IMR-90 (cell line): ENCODE measurements around the gene CAMTA2. TPM values are rescaled to one million over a fixed set of nuclear protein-coding genes. Genes with fewer than 3 reads are reported as not detected.

ENCODE experiments used
- ATAC-seq: fragments of 200-7000 bp; cut with Tn5 transposase; 2 replicates; pipeline ENCODE4 v1.9.1; 2020; ENCODE audit warnings: low read depth, mild to moderate bottlenecking, moderate library complexity
- BruUV-seq: library from RNA; stranded (reverse); fragments of 400-500 nt; replicated peaks from 2 replicates; lab custom pipeline; 2021; lab: Mats Ljungman, UMichigan
- CTCF ChIA-PET: fragments of 300-600 bp; formaldehyde crosslinking; extraction: SDS; loops from one replicate; lab custom pipeline; 2021; ENCODE audit warnings: antibody characterized with exemption; lab: Yijun Ruan, JAX
- POLR2A ChIA-PET: fragments of 300-600 bp; sonication (Branson Sonifier 250); formaldehyde crosslinking; loops from one replicate; lab custom pipeline; 2022; ENCODE audit warnings: antibody characterized with exemption; ENCODE audit not compliant: unreplicated experiment; lab: Charles Lee
- DNase-seq: peaks from one replicate; pipeline ENCODE4 v3.0.0; 2013
- H2AFZ ChIP-seq: replicated peaks from 2 replicates; pipeline ENCODE3; 2013; ENCODE audit warnings: low read length, mild to moderate bottlenecking; ENCODE audit not compliant: poor library complexity
- H2AK5ac ChIP-seq: 2 replicates; pipeline ENCODE4 v1.6.1; 2013; ENCODE audit warnings: low read depth, low read length, inconsistent platforms
- H2AK9ac ChIP-seq: replicated peaks from 2 replicates; pipeline ENCODE3; 2013; ENCODE audit warnings: mild to moderate bottlenecking, low read depth, low read length, moderate library complexity; ENCODE audit not compliant: poor library complexity
- H2BK120ac ChIP-seq: 2 replicates; pipeline ENCODE4 v1.6.1; 2013; ENCODE audit warnings: low read depth, low read length, inconsistent platforms
- H2BK15ac ChIP-seq: 3 replicates; pipeline ENCODE4 v1.6.1; 2013; ENCODE audit warnings: low read depth, low read length, inconsistent platforms
- H2BK20ac ChIP-seq: 2 replicates; pipeline ENCODE4 v1.6.1; 2013; ENCODE audit warnings: low read depth, mild to moderate bottlenecking, inconsistent platforms, low read length, moderate library complexity
- H2BK5ac ChIP-seq: 2 replicates; pipeline ENCODE4 v1.6.1; 2013; ENCODE audit warnings: mild to moderate bottlenecking, low read depth, low read length, inconsistent platforms; ENCODE audit not compliant: poor library complexity, severe bottlenecking
- H3K14ac ChIP-seq: replicated peaks from 2 replicates; pipeline ENCODE4 v1.6.1; 2013; ENCODE audit warnings: low read depth, low read length, inconsistent platforms
- H3K18ac ChIP-seq: 2 replicates; pipeline ENCODE4 v1.6.1; 2013; ENCODE audit warnings: low read depth, low read length, control low read depth
- H3K23ac ChIP-seq: 2 replicates; pipeline ENCODE4 v1.6.1; 2013; ENCODE audit warnings: low read depth, low read length, inconsistent platforms
- H3K27ac ChIP-seq: 2 replicates; pipeline ENCODE4 v1.5.1; 2013; ENCODE audit warnings: mild to moderate bottlenecking, control low read depth, low read length; ENCODE audit not compliant: insufficient read depth
- H3K27me3 ChIP-seq: 2 replicates; pipeline ENCODE4 v1.6.1; 2013; ENCODE audit warnings: low read length; ENCODE audit not compliant: control insufficient read depth, insufficient read depth
- H3K36me3 ChIP-seq: 2 replicates; pipeline ENCODE4 v1.6.1; 2013; ENCODE audit warnings: low read length, mixed read lengths; ENCODE audit not compliant: control insufficient read depth, insufficient read depth
- H3K4ac ChIP-seq: 2 replicates; pipeline ENCODE4 v1.6.1; 2013; ENCODE audit warnings: low read depth, low read length, inconsistent platforms
- H3K4me1 ChIP-seq: 2 replicates; pipeline ENCODE4 v1.6.1; 2013; ENCODE audit warnings: low read length, mixed read lengths; ENCODE audit not compliant: control insufficient read depth, insufficient read depth
- H3K4me2 ChIP-seq: 2 replicates; pipeline ENCODE4 v1.6.1; 2013; ENCODE audit warnings: low read depth, mild to moderate bottlenecking, control low read depth, low read length, moderate library complexity
- H3K4me3 ChIP-seq: 2 replicates; pipeline ENCODE4 v1.5.1; 2013; ENCODE audit warnings: low read depth, mild to moderate bottlenecking, control low read depth, low read length, moderate library complexity; ENCODE audit not compliant: insufficient read depth
- H3K56ac ChIP-seq: 2 replicates; pipeline ENCODE4 v1.6.1; 2013; ENCODE audit warnings: low read length, inconsistent platforms; ENCODE audit not compliant: insufficient read depth; ENCODE audit errors: extremely low read depth
- H3K79me1 ChIP-seq, 2 experiments: 2 replicates each; pipeline ENCODE4 v1.6.1; 2013; ENCODE audit warnings: low read length in 2 of 2, inconsistent platforms in 1 of 2, low read depth in 1 of 2
- H3K9ac ChIP-seq: 2 replicates; pipeline ENCODE4 v1.6.1; 2013; ENCODE audit warnings: low read depth, low read length, control low read depth
- H3K9me1 ChIP-seq: 2 replicates; pipeline ENCODE4 v1.6.1; 2013; ENCODE audit warnings: low read length, inconsistent platforms; ENCODE audit not compliant: insufficient read depth
- H3K9me3 ChIP-seq: 2 replicates; pipeline ENCODE4 v1.6.1; 2013; ENCODE audit warnings: low read length; ENCODE audit not compliant: control insufficient read depth, insufficient read depth
- H4K20me1 ChIP-seq: 2 replicates; pipeline ENCODE4 v1.6.1; 2013; ENCODE audit warnings: low read length, inconsistent platforms; ENCODE audit not compliant: insufficient read depth
- H4K5ac ChIP-seq: 2 replicates; pipeline ENCODE4 v1.6.1; 2013; ENCODE audit warnings: mild to moderate bottlenecking, low read depth, low read length, control low read depth
- H4K8ac ChIP-seq, 2 experiments: 2 replicates each; pipeline ENCODE4 v1.6.1; 2013; ENCODE audit warnings: low read depth in 2 of 2, low read length in 2 of 2, control low read depth in 1 of 2, inconsistent platforms in 1 of 2
- H4K91ac ChIP-seq: 2 replicates; pipeline ENCODE4 v1.6.1; 2013; ENCODE audit warnings: low read depth, low read length, inconsistent platforms; ENCODE audit not compliant: insufficient read depth
- CEBPB ChIP-seq: IDR thresholded peaks from 2 replicates; pipeline ENCODE4 v1.6.1; 2012; ENCODE audit warnings: low read depth, low read length, improper control_type of control experiment
- CTCF ChIP-seq: conservative IDR thresholded peaks from 2 replicates; pipeline ENCODE4 v1.5.1; 2012; ENCODE audit warnings: mild to moderate bottlenecking, low read depth, low read length, improper control_type of control experiment
- ELK1 ChIP-seq: fragments of 150-350 bp; IDR thresholded peaks from 2 replicates; pipeline ENCODE4 v1.6.1; 2016; ENCODE audit warnings: low read depth, mild to moderate bottlenecking, low read length, moderate library complexity, borderline replicate concordance
- MAFK ChIP-seq: IDR thresholded peaks from 2 replicates; pipeline ENCODE4 v1.6.1; 2012; ENCODE audit warnings: low read depth, low read length, improper control_type of control experiment
- MXI1 ChIP-seq: IDR thresholded peaks from 2 replicates; pipeline ENCODE4 v1.6.1; 2012; ENCODE audit warnings: low read depth, mild to moderate bottlenecking, low read length, moderate library complexity, borderline replicate concordance
- NFE2L2 ChIP-seq: fragments of 150-350 bp; IDR thresholded peaks from 2 replicates; pipeline ENCODE4 v1.6.1; 2016; ENCODE audit warnings: low read depth, mild to moderate bottlenecking, low read length
- POLR2A ChIP-seq: IDR thresholded peaks from 2 replicates; pipeline ENCODE4 v1.6.1; 2012; ENCODE audit warnings: mild to moderate bottlenecking, low read depth, low read length
- RCOR1 ChIP-seq: IDR thresholded peaks from 2 replicates; pipeline ENCODE4 v1.6.1; 2012; ENCODE audit warnings: mild to moderate bottlenecking, low read length, improper control_type of control experiment; ENCODE audit not compliant: insufficient replicate concordance
- WGBS, 2 experiments: methylation state at CpG; one replicate each; pipeline versions ENCODE4 v1.1.5 to v1.1.7; 2013; ENCODE audit warnings: missing lambda C conversion rate in 2 of 2; ENCODE audit not compliant: insufficient read length in 1 of 2; ENCODE audit errors: extremely low coverage in 2 of 2; 5-methylcytosine and 5-hydroxymethylcytosine counted together
- dilution Hi-C: fragments of 300-500 bp; cut with HindIII; formaldehyde crosslinking; loops from one replicate; pipeline ENCODE4 v1.14.3; 2018; ENCODE audit warnings: low sequenced_read_pairs; ENCODE audit not compliant: unreplicated experiment
- in situ Hi-C: fragments of 300-500 bp; cut with MboI; formaldehyde crosslinking; loops from 3 replicates; pipeline ENCODE4 v1.14.3; 2019; ENCODE audit warnings: low sequenced_read_pairs, inconsistent platforms, mixed read lengths
- intact Hi-C: fragments of 100-400 bp; cut with micrococcal nuclease; formaldehyde crosslinking; loops from 2 replicates; pipeline ENCODE4 v1.10.0; 2022
- polyA plus RNA-seq, 3 experiments: library from polyadenylated mRNA; depleted of rRNA; stranded (reverse); fragments of >200 nt; gene quantifications; 2 replicates each; pipeline ENCODE4 v1.2.3, GENCODE V29; 2012; ENCODE audit warnings: low replicate concordance in 1 of 3
- total RNA-seq: library from RNA; depleted of rRNA; stranded (reverse); fragments of >200 nt; gene quantifications from 2 replicates; pipeline ENCODE4 v1.2.3, GENCODE V29; 2012

CAMTA2 gene
- total and polyA plus RNA-seq, 2 of the 4 experiments (the other 2 are of a cell fraction): 1.4 to 54.7 TPM

DNA sequence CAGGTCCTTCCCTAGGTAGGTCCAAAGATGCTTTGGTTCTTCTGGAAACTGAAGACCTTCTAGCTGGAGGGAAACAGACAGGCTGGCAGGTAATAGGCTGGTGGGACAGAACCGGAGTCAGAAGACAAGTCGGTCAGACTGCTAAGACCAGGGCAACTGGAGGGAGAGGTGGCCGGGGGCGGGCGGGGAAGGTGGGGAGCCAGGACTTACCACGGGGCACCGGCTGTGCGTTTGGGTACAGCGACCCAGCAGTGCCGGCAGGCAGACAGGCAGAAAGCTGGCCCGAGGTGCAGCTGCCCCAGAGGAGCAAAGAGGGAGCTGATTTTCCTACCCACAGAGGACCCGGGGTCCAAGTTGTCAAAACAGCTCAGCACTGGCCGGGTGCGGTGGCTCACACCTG lies 47.2 kb upstream of the CAMTA2 start:
- H2BK20ac ChIP-seq: no peak overlapping the region
- no peak overlapping the region for H2BK15ac ChIP-seq
- no peak overlapping the region for H4K5ac ChIP-seq
- H3K4me3 ChIP-seq: no peak overlapping the region
- no peak overlapping the region for H3K4ac ChIP-seq
- no peak overlapping the region for H3K23ac ChIP-seq
- no peak overlapping the region for H3K4me2 ChIP-seq
- no peak for ATAC-seq
- no peak overlapping the region for H3K18ac ChIP-seq
- H2BK120ac ChIP-seq: no peak overlapping the region
- H3K36me3 ChIP-seq: no peaks in the 10 kb centered on the region
- peaks cover 8% of the 10 kb centered on the region for H3K27me3 ChIP-seq
- no peaks in the 10 kb centered on the region for H3K9me3 ChIP-seq
- H3K27ac ChIP-seq: no peak overlapping the region
- POLR2A ChIA-PET: no interaction called here
- dilution Hi-C loops: no loop called here
- H3K56ac ChIP-seq: no peak overlapping the region
- in situ Hi-C loops: no loop called here
- 84% methylated on average over 5 of the region's 14 CpGs; no CpG with 5 or more reads in 1 of the 2 experiments for WGBS, 2 experiments
- BruUV-seq: no TSS peak
- H3K4me1 ChIP-seq: no peaks in the 10 kb centered on the region
- H2AK9ac ChIP-seq: no peak overlapping the region
- TF ChIP-seq ELK1: no peak
- no peak for TF ChIP-seq MAFK
- TF ChIP-seq CTCF: no peak
- no peak for TF ChIP-seq POLR2A
- no peak for TF ChIP-seq RCOR1
- TF ChIP-seq NFE2L2: no peak
- no peak for TF ChIP-seq MXI1
- no peak for TF ChIP-seq CEBPB
- H4K91ac ChIP-seq: no peak overlapping the region
- H4K8ac ChIP-seq: no peak overlapping the region
- no peak for DNase-seq
- no peaks in the 10 kb centered on the region for H4K20me1 ChIP-seq
- no peak overlapping the region for H2BK5ac ChIP-seq
- CTCF ChIA-PET: no interaction called here
- no peaks in the 10 kb centered on the region for H3K79me1 ChIP-seq
- no peaks in the 10 kb centered on the region; the same call in 1 of the 2 replicates for H3K9me1 ChIP-seq
- H2AK5ac ChIP-seq: no peak overlapping the region
- no peak overlapping the region for H3K9ac ChIP-seq
- H3K14ac ChIP-seq: no peak overlapping the region
- intact Hi-C loops: no loop called here
- no peak overlapping the region for H2AFZ ChIP-seq
